ENCODE results near the gene ABCC11.

ABCC11 gene

GRCh38 chr16:48156790-48157209, 90.5 kb downstream of the ABCC11 start:
- Mint-ChIP-seq H3K36me3 (ENCODE audit: low read depth) (no peaks in the 10 kb centered on the region), H3K27me3 (peaks cover 35% of the 10 kb centered on the region), H3K4me1 (ENCODE audit: low read depth) (peaks cover 5% of the 10 kb centered on the region), H3K27ac (no peak overlapping the region), H3K9me3 (no peaks in the 10 kb centered on the region), H3K4me3 (no peak overlapping the region)
- intact Hi-C loops (cut with micrococcal nuclease): loop anchor here (2.0 kb wide), 2 partner anchors 1016 to 1120 kb away; no protein-coding TSS in a partner anchor

GRCh38 chr16:48155926-48156789, 91.2 kb downstream of the ABCC11 start, which contains the start of gene ABCC12:
Gene ABCC12, minus strand, starts transcription at chr16:48155993. Its CDS starts 9,569 bp downstream, at chr16:48146424.
- intact Hi-C loops (cut with micrococcal nuclease): loop anchor here (2.0 kb wide), 2 partner anchors 1015 to 1119 kb away; no protein-coding TSS in a partner anchor
- Mint-ChIP-seq H3K36me3 (ENCODE audit: low read depth) (no peaks in the 10 kb centered on the region), H3K4me1 (ENCODE audit: low read depth) (peaks cover 5% of the 10 kb centered on the region), H3K27ac (no peak within 1 kb of the TSS), H3K9me3 (no peaks in the 10 kb centered on the region), H3K27me3 (peaks cover 37% of the 10 kb centered on the region), H3K4me3 (no peak within 1 kb of the TSS)

GRCh38 chr16:48153774-48154173, 93.6 kb downstream of the ABCC11 start:
- intact Hi-C loops (cut with micrococcal nuclease): no loop called here
- Mint-ChIP-seq H3K9me3 (peaks cover 7% of the 10 kb centered on the region), H3K27me3 (peaks cover 38% of the 10 kb centered on the region), H3K4me3 (no peak overlapping the region), H3K27ac (no peak overlapping the region), H3K4me1 (ENCODE audit: low read depth) (peaks cover 5% of the 10 kb centered on the region), H3K36me3 (ENCODE audit: low read depth) (no peaks in the 10 kb centered on the region)

- Mint-ChIP-seq H3K9me3 (peaks cover 13% of the 10 kb centered on the region), H3K36me3 (ENCODE audit: low read depth) (no peaks in the 10 kb centered on the region), H3K27ac (no peak overlapping the region), H3K4me3 (no peak overlapping the region), H3K4me1 (ENCODE audit: low read depth) (no peaks in the 10 kb centered on the region), H3K27me3 (peaks cover 32% of the 10 kb centered on the region)
- intact Hi-C loops (cut with micrococcal nuclease): no loop called here
Observed at GRCh38 chr16:48152226-48152625, 95.1 kb downstream of the ABCC11 start.

- H3K27me3 Mint-ChIP-seq: peaks cover 26% of the 10 kb centered on the region
- H3K36me3 Mint-ChIP-seq (ENCODE audit: low read depth): no peaks in the 10 kb centered on the region
- H3K27ac Mint-ChIP-seq: no peak overlapping the region
- intact Hi-C loops (cut with micrococcal nuclease): no loop called here
- H3K9me3 Mint-ChIP-seq: peaks cover 13% of the 10 kb centered on the region
- H3K4me3 Mint-ChIP-seq: no peak overlapping the region
- no peaks in the 10 kb centered on the region for H3K4me1 Mint-ChIP-seq (ENCODE audit: low read depth)
Observed at GRCh38 chr16:48150707-48151106, 96.6 kb downstream of the ABCC11 start.

GRCh38 chr16:48146710-48147109, 100.6 kb downstream of the ABCC11 start:
- peaks cover 21% of the 10 kb centered on the region for H3K27me3 Mint-ChIP-seq
- no peak overlapping the region for H3K27ac Mint-ChIP-seq
- intact Hi-C loops (cut with micrococcal nuclease): no loop called here

GRCh38 chr16:48146131-48146530, 101.2 kb downstream of the ABCC11 start:
- Mint-ChIP-seq H3K9me3 (peaks cover 13% of the 10 kb centered on the region), H3K27me3 (peaks cover 19% of the 10 kb centered on the region), H3K4me1 (ENCODE audit: low read depth) (peaks cover 5% of the 10 kb centered on the region), H3K36me3 (ENCODE audit: low read depth) (no peaks in the 10 kb centered on the region), H3K27ac (no peak overlapping the region), H3K4me3 (no peak overlapping the region)
- intact Hi-C loops (cut with micrococcal nuclease): no loop called here

More at GRCh38 chr16:48146710-48147109, 100.6 kb downstream of the ABCC11 start:
- no peak overlapping the region for H3K4me3 Mint-ChIP-seq
- H3K4me1 Mint-ChIP-seq (ENCODE audit: low read depth): peaks cover 5% of the 10 kb centered on the region
- no peaks in the 10 kb centered on the region for H3K36me3 Mint-ChIP-seq (ENCODE audit: low read depth)
- peaks cover 13% of the 10 kb centered on the region for H3K9me3 Mint-ChIP-seq

- Mint-ChIP-seq H3K36me3 (ENCODE audit: low read depth) (no peaks in the 10 kb centered on the region), H3K4me1 (ENCODE audit: low read depth) (peaks cover 5% of the 10 kb centered on the region), H3K4me3 (no peak overlapping the region), H3K27me3 (peaks cover 14% of the 10 kb centered on the region), H3K9me3 (peaks cover 7% of the 10 kb centered on the region), H3K27ac (no peak overlapping the region)
- intact Hi-C loops (cut with micrococcal nuclease): no loop called here
Observed at GRCh38 chr16:48143812-48144368, 103.4 kb downstream of the ABCC11 start.

- Mint-ChIP-seq H3K4me3 (no peak overlapping the region), H3K27ac (no peak overlapping the region), H3K27me3 (peaks cover 6% of the 10 kb centered on the region), H3K36me3 (ENCODE audit: low read depth) (no peaks in the 10 kb centered on the region), H3K4me1 (ENCODE audit: low read depth) (peaks cover 5% of the 10 kb centered on the region), H3K9me3 (no peaks in the 10 kb centered on the region)
- intact Hi-C loops (cut with micrococcal nuclease): no loop called here
Observed at GRCh38 chr16:48140821-48141220, 106.5 kb downstream of the ABCC11 start.

- Mint-ChIP-seq H3K4me3 (no peak overlapping the region), H3K27me3 (peaks cover 6% of the 10 kb centered on the region), H3K27ac (no peak overlapping the region), H3K9me3 (no peaks in the 10 kb centered on the region), H3K4me1 (ENCODE audit: low read depth) (peaks cover 5% of the 10 kb centered on the region), H3K36me3 (ENCODE audit: low read depth) (no peaks in the 10 kb centered on the region)
- intact Hi-C loops (cut with micrococcal nuclease): no loop called here
Observed at GRCh38 chr16:48139517-48139916, 107.8 kb downstream of the ABCC11 start.

GRCh38 chr16:48138543-48138942, 108.8 kb downstream of the ABCC11 start:
- Mint-ChIP-seq H3K27me3 (peaks cover 5% of the 10 kb centered on the region), H3K9me3 (no peaks in the 10 kb centered on the region), H3K27ac (no peak overlapping the region), H3K4me3 (no peak overlapping the region), H3K4me1 (ENCODE audit: low read depth) (no peaks in the 10 kb centered on the region), H3K36me3 (ENCODE audit: low read depth) (no peaks in the 10 kb centered on the region)
- intact Hi-C loops (cut with micrococcal nuclease): no loop called here

- Mint-ChIP-seq H3K4me1 (ENCODE audit: low read depth) (no peaks in the 10 kb centered on the region), H3K4me3 (no peak overlapping the region), H3K27me3 (peaks cover 3% of the 10 kb centered on the region), H3K9me3 (no peaks in the 10 kb centered on the region), H3K27ac (no peak overlapping the region), H3K36me3 (ENCODE audit: low read depth) (no peaks in the 10 kb centered on the region)
- intact Hi-C loops (cut with micrococcal nuclease): no loop called here
Observed at GRCh38 chr16:48137822-48138221, 109.5 kb downstream of the ABCC11 start.

- no peaks in the 10 kb centered on the region for H3K36me3 Mint-ChIP-seq (ENCODE audit: low read depth)
- H3K4me3 Mint-ChIP-seq: no peak overlapping the region
- H3K4me1 Mint-ChIP-seq (ENCODE audit: low read depth): no peaks in the 10 kb centered on the region
- H3K27ac Mint-ChIP-seq: no peak overlapping the region
- peaks cover 3% of the 10 kb centered on the region for H3K27me3 Mint-ChIP-seq
- no peaks in the 10 kb centered on the region for H3K9me3 Mint-ChIP-seq
- intact Hi-C loops (cut with micrococcal nuclease): no loop called here
Observed at GRCh38 chr16:48136547-48137360, 110.6 kb downstream of the ABCC11 start.
